HG02610 (cell line): Measurements from ENCODE around the gene HES7.
"Not testable (repeated sequence)": the region's sequence is repeated elsewhere in the genome, so short reads cannot be mapped to it uniquely, and the experiment has no call there.

Experiments used
- ATAC-seq: cut with Tn5 transposase; IDR thresholded peaks from one replicate; pipeline ENCODE4 v1.9.1; 2021; ENCODE audit warnings: mild to moderate bottlenecking, moderate library complexity; ENCODE audit not compliant: unreplicated experiment

HES7 gene

GRCh38 chr17:8105957-8106398 lies 17.9 kb downstream of the HES7 start:
- ATAC-seq = no peak

- ATAC-seq = no peak
Measured at GRCh38 chr17:8104911-8105310, 19.0 kb downstream of the HES7 start.

DNA sequence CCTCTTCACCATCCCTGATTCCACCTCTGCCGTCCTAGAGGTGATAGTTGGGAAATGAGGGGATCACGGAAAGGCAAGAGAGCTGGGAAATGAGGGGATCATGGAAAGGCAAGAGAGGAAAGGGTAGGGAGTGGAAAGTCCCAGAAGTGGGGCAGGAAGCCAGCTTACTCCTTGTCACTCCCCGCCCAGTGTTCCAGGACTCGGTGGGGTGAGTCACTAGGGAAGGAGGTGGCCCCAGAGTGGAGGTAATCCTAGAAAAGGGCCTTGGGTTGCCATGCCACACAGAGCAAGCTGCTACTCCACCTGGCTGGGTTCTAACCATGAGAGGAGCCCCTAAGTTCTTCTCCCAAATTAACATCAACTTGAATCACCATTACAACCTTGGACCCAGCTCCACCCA lies 20.4 kb downstream of the HES7 start:
- ATAC-seq = no peak

DNA sequence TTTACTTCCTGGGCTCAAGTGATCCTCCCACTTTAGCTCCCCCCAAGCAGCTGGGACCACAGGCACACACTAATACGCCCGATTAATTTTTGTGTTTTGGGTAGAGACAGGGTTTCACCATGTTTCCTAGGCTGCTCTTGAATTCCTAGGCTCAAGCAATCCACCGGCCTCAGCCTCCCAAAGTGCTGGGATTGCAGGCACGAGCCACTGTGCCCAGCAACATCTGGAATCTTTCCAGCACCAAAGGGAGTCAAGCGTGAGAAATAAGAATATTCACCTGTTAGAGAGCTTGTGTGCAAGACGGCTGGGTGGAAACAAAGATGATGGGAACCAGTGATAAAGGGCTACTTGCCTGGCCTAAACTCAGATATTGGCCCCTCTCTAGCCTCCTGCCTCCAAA lies 22.2 kb downstream of the HES7 start:
- no peak for ATAC-seq

- ATAC-seq = no peak
Measured at GRCh38 chr17:8100763-8101162, 23.1 kb downstream of the HES7 start.

DNA sequence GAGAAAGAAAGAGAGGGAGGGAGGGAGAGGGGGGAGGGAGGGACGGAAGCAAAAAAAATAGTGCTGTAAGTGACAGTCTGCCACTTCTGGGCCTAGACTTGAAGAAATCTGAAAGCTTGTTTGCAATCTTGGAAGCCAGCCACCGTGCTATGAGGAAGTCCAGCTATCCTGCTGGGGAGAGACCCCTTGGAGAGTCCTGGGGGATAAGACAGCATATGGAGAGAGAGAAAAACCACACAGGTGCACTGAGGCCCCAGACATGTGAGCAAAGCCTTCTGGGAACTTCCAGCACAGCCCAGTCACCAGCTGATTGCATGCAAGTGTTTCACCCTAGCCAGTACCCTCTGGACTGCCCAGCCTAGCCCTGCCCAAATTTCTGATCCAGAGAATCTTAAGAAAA lies 23.8 kb downstream of the HES7 start:
- no peak for ATAC-seq

DNA sequence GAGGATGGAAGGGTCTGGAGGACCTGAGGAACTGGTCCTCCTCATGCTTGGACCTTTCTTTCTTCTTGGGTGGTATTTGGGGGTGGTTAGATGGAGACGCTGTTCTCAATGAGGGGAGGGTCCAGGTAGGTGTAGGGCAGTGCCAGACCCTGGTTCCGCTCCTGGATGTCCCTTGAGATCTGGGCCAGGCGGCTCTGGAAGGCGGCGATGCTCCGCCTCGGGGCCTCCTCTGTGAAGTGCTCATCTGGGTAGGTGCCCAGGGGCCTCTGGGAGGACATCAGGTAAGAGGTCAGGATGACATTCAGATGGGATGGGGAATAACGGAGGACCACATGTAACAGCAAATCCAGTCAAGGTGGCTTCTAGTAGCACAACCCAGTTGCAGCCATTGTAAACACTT lies 27.4 kb downstream of the HES7 start:
- ATAC-seq = no peak

DNA sequence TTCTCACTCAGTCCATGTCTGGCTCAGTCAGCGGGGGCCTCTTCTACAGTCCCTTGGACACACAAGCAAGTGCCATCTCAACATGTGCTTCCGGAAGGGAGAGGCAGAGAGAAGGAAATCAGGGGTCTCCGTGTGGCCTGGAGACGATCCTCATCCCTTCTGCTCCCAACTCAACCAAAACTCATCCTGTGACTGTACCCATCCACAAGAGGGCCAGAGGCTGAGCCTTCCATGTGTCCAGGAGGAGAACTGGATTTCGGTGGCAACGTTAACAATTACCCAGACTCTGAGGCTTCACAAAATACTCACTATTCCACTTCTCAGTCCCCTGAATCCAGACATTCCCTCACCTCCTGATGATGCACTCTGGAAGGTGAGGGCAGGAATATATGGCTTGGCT lies 28.5 kb downstream of the HES7 start:
- no peak for ATAC-seq

DNA sequence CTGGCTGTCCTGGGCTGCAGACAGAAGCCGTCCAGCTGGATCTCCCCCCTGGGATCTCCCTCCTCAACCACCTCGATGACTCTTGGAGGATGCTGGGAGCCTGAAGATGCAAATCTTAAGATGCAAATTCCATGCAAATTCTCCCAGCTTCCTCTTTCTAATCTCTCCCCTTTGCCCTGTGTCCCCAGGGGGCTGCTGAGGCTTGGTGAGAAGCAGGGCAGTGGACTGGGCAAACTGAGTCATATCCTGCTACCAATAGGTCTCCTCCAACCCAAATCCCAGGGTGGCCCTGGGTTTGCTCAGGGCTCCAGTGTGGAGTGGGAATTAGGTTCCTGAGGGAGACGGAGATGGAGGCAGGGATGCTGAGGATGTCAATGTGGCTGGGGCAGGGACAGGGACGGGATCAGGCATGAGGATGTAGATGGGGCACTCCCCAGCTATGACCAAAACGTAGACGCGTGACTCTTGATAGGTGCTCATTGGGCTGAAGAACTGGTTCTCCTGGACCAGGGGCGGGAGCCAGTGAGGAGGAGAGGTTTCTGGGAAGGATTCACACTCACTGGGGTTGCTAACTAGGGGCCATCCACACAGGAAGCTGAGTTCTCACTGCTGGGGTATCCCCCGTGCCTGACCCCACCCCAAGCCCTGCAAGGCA lies 32.7 kb downstream of the HES7 start:
- peak; percentile 66 for ATAC-seq

DNA sequence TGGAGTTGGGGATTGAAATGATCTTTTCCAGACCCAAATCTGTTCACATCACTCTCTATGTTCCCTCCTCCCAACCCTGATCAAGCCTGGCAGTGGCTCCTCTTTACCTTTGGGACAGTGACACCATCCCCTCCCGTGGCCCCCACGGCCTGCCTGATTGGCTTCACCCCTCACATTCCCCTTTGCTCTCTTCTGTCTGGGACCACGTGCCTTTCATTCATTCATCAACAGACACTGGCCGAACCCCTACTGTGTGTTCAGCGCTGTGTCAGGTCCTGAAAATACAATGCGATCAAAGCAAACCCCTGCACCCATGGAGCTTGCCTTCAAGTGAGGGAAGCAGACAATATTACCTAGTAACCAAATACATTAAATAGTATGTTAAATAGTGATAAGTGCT lies 34.2 kb downstream of the HES7 start:
- no peak for ATAC-seq

GRCh38 chr17:8087952-8088230 lies 36.0 kb downstream of the HES7 start:
- no peak for ATAC-seq

GRCh38 chr17:8087075-8087951 lies 36.6 kb downstream of the HES7 start, which contains the start of gene ALOX12B:
TSS of gene ALOX12B (minus strand) at chr17:8087716. CDS start at chr17:8087442, 274 bp downstream.
- ATAC-seq = no peak

GRCh38 chr17:8084250-8084649 lies 39.7 kb downstream of the HES7 start:
- ATAC-seq = no peak

DNA sequence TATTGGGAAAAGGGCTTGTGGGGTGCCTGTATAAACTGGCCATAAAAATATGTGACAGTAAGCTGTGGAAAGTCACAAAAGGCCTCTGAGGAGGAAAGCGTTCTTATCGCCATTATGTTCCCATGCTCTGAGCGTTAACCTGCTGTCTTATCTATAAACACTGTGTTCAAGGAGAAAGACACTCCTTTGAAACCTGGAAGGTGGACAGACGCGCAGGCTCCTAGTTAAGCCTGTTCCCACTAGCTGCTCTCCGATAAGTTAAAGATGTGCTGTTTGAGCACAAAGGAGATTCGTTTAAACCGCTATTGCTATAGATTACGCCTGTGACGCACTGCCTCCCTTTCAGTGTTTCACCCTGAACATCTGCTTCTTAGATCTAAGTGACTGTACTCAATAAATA lies 41.6 kb downstream of the HES7 start:
- ATAC-seq = no peak

DNA sequence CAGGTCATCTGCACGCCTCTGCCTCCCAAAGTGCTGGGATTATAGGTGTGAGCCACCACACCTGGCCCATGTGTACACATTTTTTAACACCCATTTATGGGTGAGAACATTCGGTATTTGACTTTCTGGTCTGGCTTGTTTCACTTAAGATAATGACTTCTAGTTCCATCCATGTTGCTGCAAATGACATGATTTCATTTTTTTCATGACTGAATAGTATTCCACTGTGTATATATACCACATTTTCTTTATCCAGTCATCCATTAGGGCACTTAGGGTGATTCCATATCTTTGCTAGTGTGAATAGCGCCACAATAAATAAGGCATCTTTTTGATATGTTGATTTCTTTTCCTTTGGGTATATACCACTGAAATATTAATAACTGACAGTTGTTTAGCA lies 42.0 kb downstream of the HES7 start:
- no peak for ATAC-seq

- ATAC-seq = no peak
Measured at GRCh38 chr17:8080799-8081219, 43.1 kb downstream of the HES7 start.

DNA sequence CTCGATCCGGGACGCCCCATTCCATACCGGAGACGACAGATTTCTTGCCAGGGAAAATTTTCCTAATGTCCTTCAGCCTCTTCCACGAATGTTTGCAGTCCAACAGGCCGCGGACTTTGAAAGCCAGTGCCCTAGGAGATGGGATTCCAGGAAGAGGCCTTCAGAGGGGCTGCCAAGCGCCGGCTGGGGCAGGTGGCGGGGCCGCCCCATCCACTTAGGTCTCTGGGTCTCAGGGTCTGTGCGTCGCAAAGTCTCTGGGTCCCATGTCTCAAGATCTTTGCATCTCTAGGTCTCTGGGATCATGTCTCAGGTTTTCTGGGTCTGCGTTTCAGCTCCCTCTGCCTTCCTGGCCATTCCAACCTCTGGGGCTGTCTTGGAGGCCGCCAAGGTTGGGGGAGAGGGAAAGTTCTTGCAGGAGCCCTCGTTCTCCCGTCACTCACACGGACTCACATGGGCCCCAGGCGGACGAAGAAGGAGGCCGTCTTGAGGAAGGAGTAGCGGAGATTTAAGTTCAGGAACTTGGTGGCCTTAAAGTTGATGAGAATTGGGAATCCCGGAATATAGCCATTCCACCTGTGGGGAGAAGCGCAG lies 43.6 kb downstream of the HES7 start:
- no peak for ATAC-seq

DNA sequence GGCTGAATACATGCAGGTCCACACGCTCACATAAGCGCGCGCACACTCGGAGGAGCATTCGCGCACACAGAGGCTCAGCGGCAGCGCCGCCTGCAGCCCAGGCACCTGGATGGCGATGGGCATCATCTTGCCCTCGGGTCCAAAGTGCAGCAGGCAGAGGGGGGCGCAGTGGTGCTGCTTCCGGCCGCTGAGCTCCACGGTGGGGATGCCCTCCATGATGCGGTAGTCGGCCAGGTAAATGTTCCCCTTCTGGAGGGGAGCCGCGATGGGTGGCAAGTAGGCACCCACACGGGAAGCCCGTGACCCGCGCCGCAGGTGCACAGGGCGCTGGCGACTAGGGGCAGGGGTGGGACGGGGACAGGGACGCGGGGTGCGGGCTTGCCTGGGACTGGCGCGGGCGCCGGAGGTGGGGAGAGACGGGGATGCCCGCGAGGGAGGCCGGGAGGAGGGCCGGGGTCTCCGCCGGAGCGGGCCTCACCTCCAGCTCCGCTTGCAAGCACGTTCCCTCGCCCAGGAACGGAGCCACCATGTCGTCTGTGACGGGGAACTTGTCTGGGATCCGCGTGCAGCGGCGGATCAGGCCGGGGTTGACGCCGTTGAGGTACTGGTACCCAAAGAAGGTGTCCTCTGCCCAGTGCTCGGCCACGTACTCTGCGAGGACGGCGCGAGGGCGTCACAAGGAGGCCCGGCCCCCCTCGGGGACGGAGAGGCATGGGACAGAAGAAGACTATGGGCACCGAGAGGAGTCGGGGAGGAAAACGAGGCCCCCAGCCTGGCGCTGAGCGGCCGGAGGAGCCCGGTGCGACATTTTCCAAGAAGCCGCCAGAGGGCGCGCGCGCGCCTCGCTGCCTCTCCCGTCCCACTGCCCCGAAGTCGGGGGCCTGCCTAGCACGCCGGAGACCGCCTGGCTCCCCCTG lies 44.4 kb downstream of the HES7 start:
- peak; percentile 64 for ATAC-seq

DNA sequence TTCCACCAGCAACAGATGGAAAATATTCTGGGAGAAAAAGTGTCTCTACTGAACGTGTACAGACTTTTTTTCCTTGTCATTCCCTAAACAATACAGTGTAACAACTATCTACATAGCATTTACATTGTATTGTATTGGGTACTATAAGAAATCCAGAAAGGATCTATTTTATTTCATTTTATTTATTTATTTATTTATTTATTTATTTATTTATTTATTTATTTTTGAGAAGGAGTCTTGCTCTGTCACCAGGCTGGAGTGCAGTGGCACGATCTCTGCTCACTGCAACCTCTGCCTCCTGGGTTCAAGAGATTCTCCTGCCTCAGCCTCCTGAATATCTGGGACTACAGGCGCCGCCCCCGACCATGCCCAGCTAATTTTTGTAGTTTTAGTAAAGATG lies 46.0 kb downstream of the HES7 start:
- ATAC-seq = not testable (repeated sequence)

DNA sequence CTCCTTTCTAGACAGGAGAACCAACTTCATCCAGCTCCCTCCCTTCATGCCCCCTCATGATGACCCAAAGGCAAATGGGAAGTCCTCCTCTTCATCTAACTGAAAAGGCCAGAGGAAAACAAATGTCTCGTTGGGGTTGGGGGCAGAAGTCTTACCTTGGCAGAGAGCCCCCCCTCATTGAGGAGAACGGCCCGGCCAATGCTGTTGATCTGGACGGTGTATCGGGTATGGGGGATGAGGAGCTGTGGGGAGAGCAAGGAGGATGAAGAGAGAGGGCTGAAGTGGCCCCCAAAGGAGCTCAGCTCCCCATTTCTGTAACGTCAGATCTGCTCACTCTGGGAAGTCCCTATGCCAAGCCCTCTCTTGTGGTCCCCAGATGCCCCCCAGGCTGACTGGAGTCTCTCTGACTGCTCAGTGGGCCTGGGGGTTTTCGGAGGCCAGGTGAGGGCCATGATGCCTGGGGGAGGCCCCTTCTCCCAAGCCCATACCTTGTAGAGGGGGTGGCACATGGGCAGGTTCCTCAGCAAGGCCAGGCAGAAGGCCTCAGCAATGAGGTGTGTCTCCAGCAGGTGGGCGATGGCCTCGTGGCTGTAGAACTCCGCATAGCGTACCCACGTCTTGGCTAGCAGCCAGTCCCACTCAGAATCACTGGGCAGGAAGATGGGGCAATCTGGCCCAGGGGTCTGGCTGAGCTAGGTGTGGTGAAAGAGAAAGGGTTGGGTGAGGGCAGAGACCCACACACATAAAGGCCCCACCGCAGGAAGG lies 47.2 kb downstream of the HES7 start:
- no peak for ATAC-seq
